ENCODE results near the gene WDR90. TPM values are rescaled to one million over a fixed set of nuclear protein-coding genes. Genes with fewer than 3 reads are reported as not detected.

Gene WDR90
- total and polyA plus RNA-seq, 2 of the 13 experiments (the other 11 are each of a cell fraction or from before 2014, with no cell fraction given): 14.9 to 28.9 TPM

DNA sequence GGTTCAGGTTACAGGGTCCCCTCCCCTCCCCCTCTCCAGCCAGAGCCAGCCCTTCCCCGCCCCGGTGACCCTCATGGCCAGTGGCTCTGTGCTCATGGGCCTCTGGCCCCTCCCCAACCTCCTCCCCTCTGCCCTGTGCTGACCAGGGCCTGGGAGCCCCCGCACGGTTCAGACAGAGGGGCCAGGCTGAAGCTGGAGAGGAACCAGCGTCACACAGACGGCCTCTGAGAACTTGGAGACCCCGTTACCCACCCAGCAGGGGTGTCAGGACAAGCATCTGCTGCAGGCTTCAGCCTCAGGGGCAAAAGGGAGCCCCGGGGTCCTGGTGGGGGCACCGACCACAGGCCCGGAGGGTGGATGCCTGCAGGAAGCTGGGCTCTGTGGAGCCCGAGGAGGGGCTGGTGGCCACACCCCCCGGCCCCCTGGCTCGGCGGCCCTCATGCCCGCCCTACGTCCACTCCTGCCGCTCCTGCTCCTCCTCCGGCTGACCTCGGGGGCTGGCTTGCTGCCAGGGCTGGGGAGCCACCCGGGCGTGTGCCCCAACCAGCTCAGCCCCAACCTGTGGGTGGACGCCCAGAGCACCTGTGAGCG lies 18.3 kb upstream of the WDR90 start, which contains the start of gene WFIKKN1 (continued):
- TF ChIP-seq, protein P1, sequence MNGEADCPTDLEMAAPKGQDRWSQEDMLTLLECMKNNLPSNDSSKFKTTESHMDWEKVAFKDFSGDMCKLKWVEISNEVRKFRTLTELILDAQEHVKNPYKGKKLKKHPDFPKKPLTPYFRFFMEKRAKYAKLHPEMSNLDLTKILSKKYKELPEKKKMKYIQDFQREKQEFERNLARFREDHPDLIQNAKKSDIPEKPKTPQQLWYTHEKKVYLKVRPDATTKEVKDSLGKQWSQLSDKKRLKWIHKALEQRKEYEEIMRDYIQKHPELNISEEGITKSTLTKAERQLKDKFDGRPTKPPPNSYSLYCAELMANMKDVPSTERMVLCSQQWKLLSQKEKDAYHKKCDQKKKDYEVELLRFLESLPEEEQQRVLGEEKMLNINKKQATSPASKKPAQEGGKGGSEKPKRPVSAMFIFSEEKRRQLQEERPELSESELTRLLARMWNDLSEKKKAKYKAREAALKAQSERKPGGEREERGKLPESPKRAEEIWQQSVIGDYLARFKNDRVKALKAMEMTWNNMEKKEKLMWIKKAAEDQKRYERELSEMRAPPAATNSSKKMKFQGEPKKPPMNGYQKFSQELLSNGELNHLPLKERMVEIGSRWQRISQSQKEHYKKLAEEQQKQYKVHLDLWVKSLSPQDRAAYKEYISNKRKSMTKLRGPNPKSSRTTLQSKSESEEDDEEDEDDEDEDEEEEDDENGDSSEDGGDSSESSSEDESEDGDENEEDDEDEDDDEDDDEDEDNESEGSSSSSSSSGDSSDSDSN (CRISPR knock-in tag; IDR thresholded peaks at IDR 0.05): peak; percentile 33; the same call in 1 of the 2 replicates
- TF ChIP-seq ZNF749 (CRISPR knock-in tag; IDR thresholded peaks at IDR 0.05; ENCODE audit: borderline replicate concordance): peak; percentile 46; the same call in 1 of the 2 replicates
- no peak for TF ChIP-seq CBX1 (IDR thresholded peaks at IDR 0.05; ENCODE audit: low read depth)
- 0 out of 2 replicates have a peak, but pooled peaks have one; percentile 21 for TF ChIP-seq ZNF713 (CRISPR knock-in tag; IDR thresholded peaks at IDR 0.05)
- TF ChIP-seq RBFOX2 (IDR thresholded peaks at IDR 0.05; ENCODE audit: low read depth, low read length): peak; percentile 46; the same call in 1 of the 2 replicates
- TF ChIP-seq ASH2L (IDR thresholded peaks at IDR 0.05; ENCODE audit: insufficient read length, low read depth, low read length): no peak
- TF ChIP-seq HNRNPL (IDR thresholded peaks at IDR 0.05; ENCODE audit: low read depth, low read length): 0 out of 2 replicates have a peak, but pooled peaks have one; percentile 68
- peak; percentile 66; the same call in 1 of the 2 replicates for TF ChIP-seq ZNF605 (CRISPR knock-in tag; IDR thresholded peaks at IDR 0.05)
- peak; percentile 79; the same call in 1 of the 2 replicates for TF ChIP-seq KDM2A (CRISPR knock-in tag; IDR thresholded peaks at IDR 0.05; ENCODE audit: borderline replicate concordance, low read depth)
- peak in 1 of 2 experiments; percentile 77; a peak in 2 of 4 replicates for TF ChIP-seq KLF16 (CRISPR knock-in tag; IDR thresholded peaks at IDR 0.05)
- TF ChIP-seq ZFY (CRISPR knock-in tag; IDR thresholded peaks at IDR 0.05): peak; percentile 36
- TF ChIP-seq ISL2 (CRISPR knock-in tag; IDR thresholded peaks at IDR 0.05): 0 out of 2 replicates have a peak, but pooled peaks have one; percentile 44
- TF ChIP-seq HNRNPUL1 (IDR thresholded peaks at IDR 0.05; ENCODE audit: low read depth, low read length): no peak
- peak; percentile 62 for TF ChIP-seq POLR2AphosphoS5 (IDR thresholded peaks at IDR 0.05; ENCODE audit: low read depth, low read length)
- no peak for TF ChIP-seq SP140L (CRISPR knock-in tag; IDR thresholded peaks at IDR 0.05; ENCODE audit: borderline replicate concordance)
- no peak for TF ChIP-seq ETV6 (CRISPR knock-in tag; conservative IDR thresholded peaks at IDR 0.05)
- TF ChIP-seq, protein P2, sequence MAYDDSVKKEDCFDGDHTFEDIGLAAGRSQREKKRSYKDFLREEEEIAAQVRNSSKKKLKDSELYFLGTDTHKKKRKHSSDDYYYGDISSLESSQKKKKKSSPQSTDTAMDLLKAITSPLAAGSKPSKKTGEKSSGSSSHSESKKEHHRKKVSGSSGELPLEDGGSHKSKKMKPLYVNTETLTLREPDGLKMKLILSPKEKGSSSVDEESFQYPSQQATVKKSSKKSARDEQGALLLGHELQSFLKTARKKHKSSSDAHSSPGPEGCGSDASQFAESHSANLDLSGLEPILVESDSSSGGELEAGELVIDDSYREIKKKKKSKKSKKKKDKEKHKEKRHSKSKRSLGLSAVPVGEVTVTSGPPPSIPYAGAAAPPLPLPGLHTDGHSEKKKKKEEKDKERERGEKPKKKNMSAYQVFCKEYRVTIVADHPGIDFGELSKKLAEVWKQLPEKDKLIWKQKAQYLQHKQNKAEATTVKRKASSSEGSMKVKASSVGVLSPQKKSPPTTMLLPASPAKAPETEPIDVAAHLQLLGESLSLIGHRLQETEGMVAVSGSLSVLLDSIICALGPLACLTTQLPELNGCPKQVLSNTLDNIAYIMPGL (CRISPR knock-in tag; IDR thresholded peaks at IDR 0.05; ENCODE audit: borderline replicate concordance in 1 of 2, low read depth in 1 of 2): peak; percentile 22 to 80; a peak in 2 of 4 replicates
- peak; percentile 55; the same call in 1 of the 2 replicates for TF ChIP-seq NR2C2 (CRISPR knock-in tag; IDR thresholded peaks at IDR 0.05; ENCODE audit: borderline replicate concordance)
- TF ChIP-seq HNRNPLL (IDR thresholded peaks at IDR 0.05; ENCODE audit: low read depth, low read length, poor library complexity, severe bottlenecking): peak; percentile 27
- 0 out of 2 replicates have a peak, but pooled peaks have one; percentile 6 for TF ChIP-seq HMG20A (CRISPR knock-in tag; IDR thresholded peaks at IDR 0.05; ENCODE audit: borderline replicate concordance)
- TF ChIP-seq GATAD2A (CRISPR knock-in tag; IDR thresholded peaks at IDR 0.05): peak; percentile 5; the same call in 1 of the 2 replicates
- TF ChIP-seq ZNF891 (CRISPR knock-in tag; IDR thresholded peaks at IDR 0.05): peak; percentile 40; the same call in 1 of the 2 replicates
- TF ChIP-seq, protein P3, sequence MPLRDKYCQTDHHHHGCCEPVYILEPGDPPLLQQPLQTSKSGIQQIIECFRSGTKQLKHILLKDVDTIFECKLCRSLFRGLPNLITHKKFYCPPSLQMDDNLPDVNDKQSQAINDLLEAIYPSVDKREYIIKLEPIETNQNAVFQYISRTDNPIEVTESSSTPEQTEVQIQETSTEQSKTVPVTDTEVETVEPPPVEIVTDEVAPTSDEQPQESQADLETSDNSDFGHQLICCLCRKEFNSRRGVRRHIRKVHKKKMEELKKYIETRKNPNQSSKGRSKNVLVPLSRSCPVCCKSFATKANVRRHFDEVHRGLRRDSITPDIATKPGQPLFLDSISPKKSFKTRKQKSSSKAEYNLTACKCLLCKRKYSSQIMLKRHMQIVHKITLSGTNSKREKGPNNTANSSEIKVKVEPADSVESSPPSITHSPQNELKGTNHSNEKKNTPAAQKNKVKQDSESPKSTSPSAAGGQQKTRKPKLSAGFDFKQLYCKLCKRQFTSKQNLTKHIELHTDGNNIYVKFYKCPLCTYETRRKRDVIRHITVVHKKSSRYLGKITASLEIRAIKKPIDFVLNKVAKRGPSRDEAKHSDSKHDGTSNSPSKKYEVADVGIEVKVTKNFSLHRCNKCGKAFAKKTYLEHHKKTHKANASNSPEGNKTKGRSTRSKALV (CRISPR knock-in tag; IDR thresholded peaks at IDR 0.05): 0 out of 2 replicates have a peak, but pooled peaks have one; percentile 4
